Measurements from ENCODE around the gene CNOT4.
"Not testable (repeated sequence)": the region's sequence is repeated elsewhere in the genome, so short reads cannot be mapped to it uniquely, and the experiment has no call there.

CNOT4 gene

GRCh38 chr7:135355377-135356048 lies 154.4 kb downstream of the CNOT4 start:
- no peak for DNase-seq

GRCh38 chr7:135353832-135354231 lies 156.1 kb downstream of the CNOT4 start:
- DNase-seq, result no peak

- DNase-seq, result no peak
Measured at GRCh38 chr7:135352285-135352684, 157.6 kb downstream of the CNOT4 start.

- not testable (repeated sequence) for DNase-seq
Measured at GRCh38 chr7:135351070-135351469, 158.8 kb downstream of the CNOT4 start.

- no peak for DNase-seq
Measured at GRCh38 chr7:135349746-135350145, 160.2 kb downstream of the CNOT4 start.

- DNase-seq, result no peak
Measured at GRCh38 chr7:135348493-135348892, 161.4 kb downstream of the CNOT4 start.

GRCh38 chr7:135343361-135343760 lies 166.5 kb downstream of the CNOT4 start:
- DNase-seq, result no peak

GRCh38 chr7:135342887-135343286 lies 167.0 kb downstream of the CNOT4 start:
- no peak for DNase-seq

GRCh38 chr7:135341049-135341448 lies 168.9 kb downstream of the CNOT4 start:
- no peak for DNase-seq

GRCh38 chr7:135337977-135338550 lies 171.8 kb downstream of the CNOT4 start:
- no peak for DNase-seq

GRCh38 chr7:135337506-135337905 lies 172.4 kb downstream of the CNOT4 start:
- DNase-seq, result no peak

- DNase-seq, result peak; percentile 57
Measured at GRCh38 chr7:135335628-135336139, 174.2 kb downstream of the CNOT4 start.

GRCh38 chr7:135334830-135335543 lies 174.9 kb downstream of the CNOT4 start:
- peak; percentile 21 for DNase-seq

GRCh38 chr7:135333946-135334345 lies 176.0 kb downstream of the CNOT4 start:
- no peak for DNase-seq

GRCh38 chr7:135333200-135333599 lies 176.7 kb downstream of the CNOT4 start:
- DNase-seq, result no peak

- no peak for DNase-seq
Measured at GRCh38 chr7:135330088-135330487, 179.8 kb downstream of the CNOT4 start.

- no peak for DNase-seq
Measured at GRCh38 chr7:135328526-135328925, 181.4 kb downstream of the CNOT4 start.

- DNase-seq, result no peak
Measured at GRCh38 chr7:135328053-135328452, 181.8 kb downstream of the CNOT4 start.

GRCh38 chr7:135327458-135327857 lies 182.4 kb downstream of the CNOT4 start:
- DNase-seq, result no peak

- DNase-seq, result no peak
Measured at GRCh38 chr7:135326636-135327280, 183.1 kb downstream of the CNOT4 start.

GRCh38 chr7:135322571-135323340 lies 187.1 kb downstream of the CNOT4 start:
- DNase-seq, result no peak

GRCh38 chr7:135321556-135321955 lies 188.3 kb downstream of the CNOT4 start:
- no peak for DNase-seq

GRCh38 chr7:135320953-135321352 lies 188.9 kb downstream of the CNOT4 start:
- DNase-seq, result not testable (repeated sequence)

All from NCI-H510A (cell line).